Measurements from ENCODE around the gene LEFTY1. TPM values are rescaled to one million over a fixed set of nuclear protein-coding genes. Genes with fewer than 3 reads are reported as not detected.

LEFTY1 gene
- total and polyA plus RNA-seq, 2 experiments from 2014 or later, result 3.9 to 5.8 TPM

Small RNA genes within 50 kb of the gene (microRNA-seq; reads per million reads assigned to microRNA genes)
- 3.6 reads per million for gene MIR6741

Small RNA genes within 50 kb of the gene (small RNA-seq; reads per million reads assigned to genes)
- gene AL117348.1, result not detected

Other genes with a start within 250 kb of the LEFTY1 start
- 97.4 and 115 TPM in 2 replicates for gene ENAH, start 236.0 kb downstream of the LEFTY1 start, total RNA-seq
- gene ENAH, start 236.0 kb downstream of the LEFTY1 start, polyA plus RNA-seq, result 46.3 and 51.3 TPM in 2 replicates
- gene SRP9, start 111.3 kb downstream of the LEFTY1 start, total RNA-seq, result 414 and 445 TPM in 2 replicates
- gene SRP9, start 111.3 kb downstream of the LEFTY1 start, polyA plus RNA-seq, result 309 and 360 TPM in 2 replicates
- 122 and 133 TPM in 2 replicates for gene EPHX1, start 79.0 kb downstream of the LEFTY1 start, total RNA-seq
- gene EPHX1, start 79.0 kb downstream of the LEFTY1 start, polyA plus RNA-seq, result 102 and 138 TPM in 2 replicates
- gene TMEM63A, start 6.8 kb downstream of the LEFTY1 start, total RNA-seq, result 35.8 and 47.5 TPM in 2 replicates
- 38.8 and 58.8 TPM in 2 replicates for gene TMEM63A, start 6.8 kb downstream of the LEFTY1 start, polyA plus RNA-seq
- gene PYCR2, start 35.1 kb upstream of the LEFTY1 start, total RNA-seq, result 26.9 and 33.5 TPM in 2 replicates
- gene PYCR2, start 35.1 kb upstream of the LEFTY1 start, polyA plus RNA-seq, result 49.2 and 60.1 TPM in 2 replicates
- 0.16 and 0.60 TPM in 2 replicates for gene LEFTY2, start 52.1 kb upstream of the LEFTY1 start, total RNA-seq
- gene LEFTY2, start 52.1 kb upstream of the LEFTY1 start, polyA plus RNA-seq, result 0.55 and 1.1 TPM in 2 replicates
- 24.2 and 27.3 TPM in 2 replicates for gene SDE2, start 110.2 kb upstream of the LEFTY1 start, total RNA-seq
- 14.0 and 14.6 TPM in 2 replicates for gene SDE2, start 110.2 kb upstream of the LEFTY1 start, polyA plus RNA-seq
- 617 and 722 TPM in 2 replicates for gene H3-3A, start 173.6 kb upstream of the LEFTY1 start, total RNA-seq
- gene H3-3A, start 173.6 kb upstream of the LEFTY1 start, polyA plus RNA-seq, result 528 and 543 TPM in 2 replicates

Measured in hepatocyte (in vitro differentiated cells).